K562 (cell line): Measurements from ENCODE around the gene RNF41.

ENCODE experiments used
- BDP1 ChIP-seq: IDR thresholded peaks from 3 replicates; pipeline ENCODE4 v1.6.1; 2011; ENCODE audit not compliant: insufficient read length, insufficient read depth
- EP300 ChIP-seq: IDR thresholded peaks from 2 replicates; pipeline ENCODE4 v1.6.1; 2012; ENCODE audit warnings: low read length, improper control_type of control experiment
- MAFF ChIP-seq: IDR thresholded peaks from 2 replicates; pipeline ENCODE4 v1.6.1; 2012; ENCODE audit warnings: low read length, improper control_type of control experiment
- NFE2L1 ChIP-seq: fragments of 450-650 bp; IDR thresholded peaks from 2 replicates; pipeline ENCODE4 v1.6.1; 2016; ENCODE audit warnings: missing genetic modification characterization, low read depth, mild to moderate bottlenecking, missing compliant biosample characterization, moderate library complexity, borderline replicate concordance
- PHF8 ChIP-seq: fragments of 200-600 bp; sonication (generic); IDR thresholded peaks from 2 replicates; pipeline ENCODE4 v1.6.1; 2012; ENCODE audit warnings: mixed run types, mild to moderate bottlenecking, inconsistent platforms, low read length, moderate library complexity, borderline replicate concordance
- TCF7L2 ChIP-seq: fragments of 150-350 bp; IDR thresholded peaks from 2 replicates; pipeline ENCODE4 v1.6.1; 2016; ENCODE audit warnings: low read depth, mild to moderate bottlenecking, low read length, moderate library complexity
- ZNF274 ChIP-seq: IDR thresholded peaks from 2 replicates; pipeline ENCODE4 v1.6.1; 2011; ENCODE audit warnings: low read depth, mild to moderate bottlenecking, low read length, moderate library complexity, borderline replicate concordance
- ZNF384 ChIP-seq: IDR thresholded peaks from 2 replicates; pipeline ENCODE4 v1.6.1; 2012; ENCODE audit warnings: low read depth, low read length, improper control_type of control experiment
- TF ChIP-seq, protein P1 (sequence below), 3 experiments: IDR thresholded peaks in 2 of 3; conservative IDR thresholded peaks in 1 of 3; 2 replicates each; pipeline ENCODE4 v1.5.1; 2011 to 2012; ENCODE audit warnings: low read length in 3 of 3, mild to moderate bottlenecking in 3 of 3, control low read depth in 2 of 3, improper control_type of control experiment in 1 of 3, inconsistent platforms in 1 of 3, low read depth in 1 of 3, mixed read lengths in 1 of 3, moderate library complexity in 1 of 3; ENCODE audit not compliant: insufficient read depth in 2 of 3

DNA sequence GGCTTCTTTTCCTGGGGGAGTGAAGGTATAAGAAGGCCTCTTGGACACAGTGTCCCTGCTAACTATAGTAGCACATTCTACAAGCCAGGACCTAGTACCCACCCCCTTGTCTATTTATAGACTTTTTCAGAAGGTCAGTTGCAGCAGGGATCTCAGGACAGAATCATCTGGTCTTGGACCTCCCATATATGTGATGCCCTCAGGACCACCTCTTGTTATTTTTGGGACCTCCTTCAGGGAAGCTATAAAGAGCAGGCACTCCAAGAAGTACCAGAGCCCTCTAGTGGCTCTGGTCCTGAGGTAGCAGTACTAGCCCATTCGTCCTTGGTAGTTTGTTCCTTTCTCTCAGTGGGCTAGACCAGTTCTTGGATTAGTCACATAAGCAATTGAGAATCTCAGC, 49.3 kb upstream of the RNF41 start:
- TF ChIP-seq BDP1 = no peak
- TF ChIP-seq PHF8 = no peak
- no peak for TF ChIP-seq ZNF384
- TF ChIP-seq, protein P1, sequence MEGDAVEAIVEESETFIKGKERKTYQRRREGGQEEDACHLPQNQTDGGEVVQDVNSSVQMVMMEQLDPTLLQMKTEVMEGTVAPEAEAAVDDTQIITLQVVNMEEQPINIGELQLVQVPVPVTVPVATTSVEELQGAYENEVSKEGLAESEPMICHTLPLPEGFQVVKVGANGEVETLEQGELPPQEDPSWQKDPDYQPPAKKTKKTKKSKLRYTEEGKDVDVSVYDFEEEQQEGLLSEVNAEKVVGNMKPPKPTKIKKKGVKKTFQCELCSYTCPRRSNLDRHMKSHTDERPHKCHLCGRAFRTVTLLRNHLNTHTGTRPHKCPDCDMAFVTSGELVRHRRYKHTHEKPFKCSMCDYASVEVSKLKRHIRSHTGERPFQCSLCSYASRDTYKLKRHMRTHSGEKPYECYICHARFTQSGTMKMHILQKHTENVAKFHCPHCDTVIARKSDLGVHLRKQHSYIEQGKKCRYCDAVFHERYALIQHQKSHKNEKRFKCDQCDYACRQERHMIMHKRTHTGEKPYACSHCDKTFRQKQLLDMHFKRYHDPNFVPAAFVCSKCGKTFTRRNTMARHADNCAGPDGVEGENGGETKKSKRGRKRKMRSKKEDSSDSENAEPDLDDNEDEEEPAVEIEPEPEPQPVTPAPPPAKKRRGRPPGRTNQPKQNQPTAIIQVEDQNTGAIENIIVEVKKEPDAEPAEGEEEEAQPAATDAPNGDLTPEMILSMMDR (IDR thresholded peaks at IDR 0.05 in 2 of 3, conservative IDR thresholded peaks at IDR 0.05 in 1 of 3; ENCODE audit: insufficient read depth in 2 of 3, low read depth in 1 of 3, low read length in 3 of 3) = peak; percentile 63 to 69 (median 68)
- no peak for TF ChIP-seq EP300
- TF ChIP-seq TCF7L2 = no peak
- TF ChIP-seq MAFF = no peak
- TF ChIP-seq NFE2L1 (tag) = no peak
- TF ChIP-seq ZNF274 = no peak
